Parathyroid adenoma (tissue), 2 donors: ENCODE measurements around the gene FURIN.

Experiments
- H2AFZ ChIP-seq: fragments of 300-600 bp; sonication (generic); one replicate; pipeline ENCODE4 v1.7.0; 2017; ENCODE audit warnings: antibody characterized with exemption, mild to moderate bottlenecking
- H3K27ac ChIP-seq: fragments of 300-600 bp; sonication (generic); one replicate; pipeline ENCODE4 v1.7.0; 2017
- H3K27me3 ChIP-seq: fragments of 300-600 bp; sonication (generic); one replicate; pipeline ENCODE4 v1.7.0; 2017; ENCODE audit warnings: low read length; ENCODE audit not compliant: control insufficient read depth, insufficient read depth
- H3K36me3 ChIP-seq: fragments of 300-600 bp; sonication (generic); one replicate; pipeline ENCODE4 v1.7.0; 2017; ENCODE audit warnings: low read length; ENCODE audit not compliant: control insufficient read depth, insufficient read depth
- H3K4me1 ChIP-seq: fragments of 300-600 bp; sonication (generic); one replicate; pipeline ENCODE4 v1.7.0; 2017; ENCODE audit warnings: control low read depth
- H3K4me2 ChIP-seq: fragments of 300-600 bp; sonication (generic); one replicate; pipeline ENCODE4 v1.7.0; 2017; ENCODE audit warnings: low read length
- H3K4me3 ChIP-seq: fragments of 300-600 bp; sonication (generic); one replicate; pipeline ENCODE4 v1.7.0; 2017; ENCODE audit warnings: low read depth, low read length
- H3K79me2 ChIP-seq: fragments of 300-600 bp; sonication (generic); one replicate; pipeline ENCODE4 v1.7.0; 2017; ENCODE audit warnings: control low read depth
- H3K9ac ChIP-seq: fragments of 300-600 bp; sonication (generic); one replicate; pipeline ENCODE4 v1.7.0; 2017; ENCODE audit warnings: mild to moderate bottlenecking
- H3K9me3 ChIP-seq: fragments of 300-600 bp; sonication (generic); one replicate; pipeline ENCODE4 v1.7.0; 2017; ENCODE audit warnings: low read length; ENCODE audit not compliant: control insufficient read depth
- TF ChIP-seq, protein P1 (sequence below): fragments of 300-600 bp; sonication (generic); IDR thresholded peaks from one replicate; pipeline ENCODE4 v1.7.0; 2017; ENCODE audit warnings: antibody characterized with exemption, mild to moderate bottlenecking
- donor health status: primary hyperparathyroidism.

Gene FURIN

GRCh38 chr15:90891346-90891949 is 23.1 kb downstream of the FURIN start:
- Histone ChIP-seq H3K36me3 (no peaks in the 10 kb centered on the region), H2AFZ (no peak overlapping the region), H3K4me2 (no peak overlapping the region), H3K9ac (no peak overlapping the region), H3K79me2 (no peaks in the 10 kb centered on the region), H3K4me1 (no peaks in the 10 kb centered on the region), H3K9me3 (no peaks in the 10 kb centered on the region), H3K4me3 (no peak overlapping the region), H3K27me3 (no peaks in the 10 kb centered on the region), H3K27ac (no peak overlapping the region)
- TF ChIP-seq, protein P1, sequence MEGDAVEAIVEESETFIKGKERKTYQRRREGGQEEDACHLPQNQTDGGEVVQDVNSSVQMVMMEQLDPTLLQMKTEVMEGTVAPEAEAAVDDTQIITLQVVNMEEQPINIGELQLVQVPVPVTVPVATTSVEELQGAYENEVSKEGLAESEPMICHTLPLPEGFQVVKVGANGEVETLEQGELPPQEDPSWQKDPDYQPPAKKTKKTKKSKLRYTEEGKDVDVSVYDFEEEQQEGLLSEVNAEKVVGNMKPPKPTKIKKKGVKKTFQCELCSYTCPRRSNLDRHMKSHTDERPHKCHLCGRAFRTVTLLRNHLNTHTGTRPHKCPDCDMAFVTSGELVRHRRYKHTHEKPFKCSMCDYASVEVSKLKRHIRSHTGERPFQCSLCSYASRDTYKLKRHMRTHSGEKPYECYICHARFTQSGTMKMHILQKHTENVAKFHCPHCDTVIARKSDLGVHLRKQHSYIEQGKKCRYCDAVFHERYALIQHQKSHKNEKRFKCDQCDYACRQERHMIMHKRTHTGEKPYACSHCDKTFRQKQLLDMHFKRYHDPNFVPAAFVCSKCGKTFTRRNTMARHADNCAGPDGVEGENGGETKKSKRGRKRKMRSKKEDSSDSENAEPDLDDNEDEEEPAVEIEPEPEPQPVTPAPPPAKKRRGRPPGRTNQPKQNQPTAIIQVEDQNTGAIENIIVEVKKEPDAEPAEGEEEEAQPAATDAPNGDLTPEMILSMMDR: no peak

- H2AFZ ChIP-seq: no peak overlapping the region
- H3K9me3 ChIP-seq: no peaks in the 10 kb centered on the region
- H3K27ac ChIP-seq: no peak overlapping the region
- TF ChIP-seq, protein P1: no peak
- no peaks in the 10 kb centered on the region for H3K36me3 ChIP-seq
- no peaks in the 10 kb centered on the region for H3K79me2 ChIP-seq
- H3K4me1 ChIP-seq: no peaks in the 10 kb centered on the region
- H3K4me3 ChIP-seq: no peak overlapping the region
- H3K4me2 ChIP-seq: no peak overlapping the region
- no peak overlapping the region for H3K9ac ChIP-seq
- H3K27me3 ChIP-seq: no peaks in the 10 kb centered on the region
Observed at GRCh38 chr15:90892023-90892422, 23.6 kb downstream of the FURIN start.

- no peak overlapping the region for H2AFZ ChIP-seq
- no peak overlapping the region for H3K4me2 ChIP-seq
- H3K27ac ChIP-seq: no peak overlapping the region
- H3K4me3 ChIP-seq: no peak overlapping the region
- no peaks in the 10 kb centered on the region for H3K79me2 ChIP-seq
- TF ChIP-seq, protein P1: no peak
- H3K9me3 ChIP-seq: no peaks in the 10 kb centered on the region
- no peaks in the 10 kb centered on the region for H3K4me1 ChIP-seq
- H3K9ac ChIP-seq: no peak overlapping the region
- H3K36me3 ChIP-seq: no peaks in the 10 kb centered on the region
- H3K27me3 ChIP-seq: no peaks in the 10 kb centered on the region
Observed at GRCh38 chr15:90892498-90893174, 24.2 kb downstream of the FURIN start.

GRCh38 chr15:90893175-90894090 is 25.0 kb downstream of the FURIN start:
- Histone ChIP-seq H3K27me3 (no peaks in the 10 kb centered on the region), H3K4me3 (no peak overlapping the region), H3K4me2 (no peak overlapping the region), H2AFZ (no peak overlapping the region), H3K4me1 (no peaks in the 10 kb centered on the region), H3K79me2 (no peaks in the 10 kb centered on the region), H3K9ac (no peak overlapping the region), H3K27ac (no peak overlapping the region), H3K36me3 (no peaks in the 10 kb centered on the region), H3K9me3 (no peaks in the 10 kb centered on the region)
- TF ChIP-seq, protein P1: no peak
